Measurements from ENCODE around the gene CPNE1. TPM values are rescaled to one million over a fixed set of nuclear protein-coding genes. Genes with fewer than 3 reads are reported as not detected.

CPNE1 gene
- total RNA-seq, 1 donor from 2014 or later: 264 TPM

- TF ChIP-seq CTCF (IDR thresholded peaks at IDR 0.05): no peak
- Mint-ChIP-seq H3K36me3 (ENCODE audit: low read depth) (no peaks in the 10 kb centered on the region), H3K9me3 (peaks cover 4% of the 10 kb centered on the region), H3K4me1 (no peaks in the 10 kb centered on the region), H3K4me3 (no peak overlapping the region), H3K27ac (no peak overlapping the region), H3K27me3 (peaks cover 2% of the 10 kb centered on the region)
- intact Hi-C loops (cut with micrococcal nuclease): no loop called here
- POLR2A ChIA-PET: no interaction called here
- DNase-seq: no peak
- no peak for ATAC-seq (ENCODE audit: low read depth)
- CTCF ChIA-PET: no interaction called here
Measured at GRCh38 chr20:35586751-35587425, 77.8 kb downstream of the CPNE1 start.

- Mint-ChIP-seq H3K4me3 (no peak overlapping the region), H3K4me1 (no peaks in the 10 kb centered on the region), H3K9me3 (peaks cover 4% of the 10 kb centered on the region), H3K36me3 (ENCODE audit: low read depth) (no peaks in the 10 kb centered on the region), H3K27ac (no peak overlapping the region), H3K27me3 (peaks cover 2% of the 10 kb centered on the region)
- ChIA-PET POLR2A (no interaction called here), CTCF (no interaction called here)
- ATAC-seq (ENCODE audit: low read depth) (no peak), DNase-seq (no peak)
- intact Hi-C loops (cut with micrococcal nuclease): no loop called here
- TF ChIP-seq CTCF (IDR thresholded peaks at IDR 0.05): no peak
Measured at GRCh38 chr20:35583636-35584560, 80.8 kb downstream of the CPNE1 start.

- no peak for ATAC-seq (ENCODE audit: low read depth)
- ChIA-PET POLR2A (no interaction called here), CTCF (no interaction called here)
- Mint-ChIP-seq H3K27ac (no peak overlapping the region), H3K4me1 (no peaks in the 10 kb centered on the region), H3K36me3 (ENCODE audit: low read depth) (no peaks in the 10 kb centered on the region), H3K4me3 (no peak overlapping the region), H3K9me3 (peaks cover 4% of the 10 kb centered on the region), H3K27me3 (peaks cover 2% of the 10 kb centered on the region)
- intact Hi-C loops (cut with micrococcal nuclease): no loop called here
- no peak for DNase-seq
- TF ChIP-seq CTCF (IDR thresholded peaks at IDR 0.05): no peak
Measured at GRCh38 chr20:35582741-35583404, 81.8 kb downstream of the CPNE1 start.

- intact Hi-C loops (cut with micrococcal nuclease): no loop called here
- ATAC-seq (ENCODE audit: low read depth) (no peak), DNase-seq (no peak)
- Mint-ChIP-seq H3K4me3 (no peak overlapping the region), H3K27me3 (peaks cover 2% of the 10 kb centered on the region), H3K4me1 (no peaks in the 10 kb centered on the region), H3K36me3 (ENCODE audit: low read depth) (no peaks in the 10 kb centered on the region), H3K9me3 (peaks cover 4% of the 10 kb centered on the region), H3K27ac (no peak overlapping the region)
- ChIA-PET POLR2A (no interaction called here), CTCF (no interaction called here)
- no peak for TF ChIP-seq CTCF (IDR thresholded peaks at IDR 0.05)
Measured at GRCh38 chr20:35582131-35582530, 82.6 kb downstream of the CPNE1 start.

GRCh38 chr20:35579196-35579595, 85.5 kb downstream of the CPNE1 start:
- DNase-seq (no peak), ATAC-seq (ENCODE audit: low read depth) (no peak)
- Mint-ChIP-seq H3K27ac (no peak overlapping the region), H3K36me3 (ENCODE audit: low read depth) (no peaks in the 10 kb centered on the region), H3K4me3 (no peak overlapping the region), H3K9me3 (peaks cover 5% of the 10 kb centered on the region), H3K27me3 (no peaks in the 10 kb centered on the region), H3K4me1 (no peaks in the 10 kb centered on the region)
- intact Hi-C loops (cut with micrococcal nuclease): no loop called here
- ChIA-PET POLR2A (no interaction called here), CTCF (no interaction called here)
- TF ChIP-seq CTCF (IDR thresholded peaks at IDR 0.05): no peak
